Measurements from ENCODE around the gene RNF150. TPM values are rescaled to one million over a fixed set of nuclear protein-coding genes. Genes with fewer than 3 reads are reported as not detected.

The RNF150 gene
- total RNA-seq, 1 donor from 2014 or later, result 56.5 TPM

- Mint-ChIP-seq H3K4me3 (ENCODE audit: unreplicated experiment) (no peak overlapping the region), H3K27me3 (ENCODE audit: unreplicated experiment) (no peaks in the 10 kb centered on the region)
- no peak for DNase-seq (ENCODE audit: extremely low spot score, unreplicated experiment)
Measured at GRCh38 chr4:141009129-141009528, 124.1 kb downstream of the RNF150 start.

GRCh38 chr4:141006242-141006802 lies 126.9 kb downstream of the RNF150 start:
- TF ChIP-seq, protein P1, sequence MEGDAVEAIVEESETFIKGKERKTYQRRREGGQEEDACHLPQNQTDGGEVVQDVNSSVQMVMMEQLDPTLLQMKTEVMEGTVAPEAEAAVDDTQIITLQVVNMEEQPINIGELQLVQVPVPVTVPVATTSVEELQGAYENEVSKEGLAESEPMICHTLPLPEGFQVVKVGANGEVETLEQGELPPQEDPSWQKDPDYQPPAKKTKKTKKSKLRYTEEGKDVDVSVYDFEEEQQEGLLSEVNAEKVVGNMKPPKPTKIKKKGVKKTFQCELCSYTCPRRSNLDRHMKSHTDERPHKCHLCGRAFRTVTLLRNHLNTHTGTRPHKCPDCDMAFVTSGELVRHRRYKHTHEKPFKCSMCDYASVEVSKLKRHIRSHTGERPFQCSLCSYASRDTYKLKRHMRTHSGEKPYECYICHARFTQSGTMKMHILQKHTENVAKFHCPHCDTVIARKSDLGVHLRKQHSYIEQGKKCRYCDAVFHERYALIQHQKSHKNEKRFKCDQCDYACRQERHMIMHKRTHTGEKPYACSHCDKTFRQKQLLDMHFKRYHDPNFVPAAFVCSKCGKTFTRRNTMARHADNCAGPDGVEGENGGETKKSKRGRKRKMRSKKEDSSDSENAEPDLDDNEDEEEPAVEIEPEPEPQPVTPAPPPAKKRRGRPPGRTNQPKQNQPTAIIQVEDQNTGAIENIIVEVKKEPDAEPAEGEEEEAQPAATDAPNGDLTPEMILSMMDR (IDR thresholded peaks at IDR 0.05), result no peak
- Mint-ChIP-seq H3K9me3 (ENCODE audit: unreplicated experiment) (peaks cover 9% of the 10 kb centered on the region), H3K27ac (ENCODE audit: unreplicated experiment) (no peak overlapping the region), H3K36me3 (ENCODE audit: unreplicated experiment) (peaks cover 16% of the 10 kb centered on the region), H3K4me1 (ENCODE audit: unreplicated experiment) (peaks cover 26% of the 10 kb centered on the region), H3K27me3 (ENCODE audit: unreplicated experiment) (no peaks in the 10 kb centered on the region), H3K4me3 (ENCODE audit: unreplicated experiment) (no peak overlapping the region)
- no peak for DNase-seq (ENCODE audit: extremely low spot score, unreplicated experiment)

More at GRCh38 chr4:141009129-141009528, 124.1 kb downstream of the RNF150 start:
- Mint-ChIP-seq H3K4me1 (ENCODE audit: unreplicated experiment) (peaks cover 14% of the 10 kb centered on the region), H3K36me3 (ENCODE audit: unreplicated experiment) (peaks cover 23% of the 10 kb centered on the region), H3K27ac (ENCODE audit: unreplicated experiment) (no peak overlapping the region), H3K9me3 (ENCODE audit: unreplicated experiment) (peaks cover 9% of the 10 kb centered on the region)
- TF ChIP-seq, protein P1 (IDR thresholded peaks at IDR 0.05), result no peak

- Mint-ChIP-seq H3K27me3 (ENCODE audit: unreplicated experiment) (no peaks in the 10 kb centered on the region), H3K4me1 (ENCODE audit: unreplicated experiment) (peaks cover 20% of the 10 kb centered on the region), H3K9me3 (ENCODE audit: unreplicated experiment) (peaks cover 9% of the 10 kb centered on the region), H3K27ac (ENCODE audit: unreplicated experiment) (no peak overlapping the region), H3K4me3 (ENCODE audit: unreplicated experiment) (no peak overlapping the region), H3K36me3 (ENCODE audit: unreplicated experiment) (peaks cover 15% of the 10 kb centered on the region)
- DNase-seq (ENCODE audit: extremely low spot score, unreplicated experiment), result no peak
- TF ChIP-seq, protein P1 (IDR thresholded peaks at IDR 0.05), result no peak
Measured at GRCh38 chr4:141004823-141005222, 128.4 kb downstream of the RNF150 start.

DNA sequence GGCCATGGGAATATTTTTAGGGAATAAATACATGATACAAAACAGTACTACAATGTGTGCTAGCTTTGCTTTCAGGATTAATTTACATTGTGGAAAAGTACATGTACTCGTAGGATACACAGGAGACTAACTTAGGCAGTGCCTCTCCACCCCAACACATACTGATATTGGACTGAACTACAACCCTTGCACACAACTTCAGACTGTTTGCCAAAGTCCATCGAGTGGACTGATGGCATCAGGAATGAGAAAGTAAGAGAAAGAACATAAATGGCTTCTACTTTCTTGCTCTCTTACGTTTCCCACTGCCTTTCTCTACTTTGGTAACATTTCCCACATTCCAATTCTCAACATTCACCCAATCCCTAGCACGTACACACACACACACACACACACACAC lies 130.1 kb downstream of the RNF150 start:
- H3K36me3 Mint-ChIP-seq (ENCODE audit: unreplicated experiment), result peaks cover 12% of the 10 kb centered on the region
- no peak overlapping the region for H3K4me3 Mint-ChIP-seq (ENCODE audit: unreplicated experiment)
- DNase-seq (ENCODE audit: extremely low spot score, unreplicated experiment), result no peak
- H3K9me3 Mint-ChIP-seq (ENCODE audit: unreplicated experiment), result peaks cover 9% of the 10 kb centered on the region
- H3K27me3 Mint-ChIP-seq (ENCODE audit: unreplicated experiment), result no peaks in the 10 kb centered on the region
- TF ChIP-seq, protein P1 (IDR thresholded peaks at IDR 0.05), result no peak
- H3K4me1 Mint-ChIP-seq (ENCODE audit: unreplicated experiment), result peaks cover 22% of the 10 kb centered on the region
- peak overlapping the region; percentile 29 for H3K27ac Mint-ChIP-seq (ENCODE audit: unreplicated experiment)

GRCh38 chr4:141002323-141002805 lies 130.9 kb downstream of the RNF150 start:
- DNase-seq (ENCODE audit: extremely low spot score, unreplicated experiment), result no peak
- peak overlapping the region; percentile 29 for H3K27ac Mint-ChIP-seq (ENCODE audit: unreplicated experiment)
- peaks cover 12% of the 10 kb centered on the region for H3K36me3 Mint-ChIP-seq (ENCODE audit: unreplicated experiment)
- no peak overlapping the region for H3K4me3 Mint-ChIP-seq (ENCODE audit: unreplicated experiment)
- TF ChIP-seq, protein P1 (IDR thresholded peaks at IDR 0.05), result no peak
- H3K4me1 Mint-ChIP-seq (ENCODE audit: unreplicated experiment), result peaks cover 25% of the 10 kb centered on the region
- peaks cover 9% of the 10 kb centered on the region for H3K9me3 Mint-ChIP-seq (ENCODE audit: unreplicated experiment)
- no peaks in the 10 kb centered on the region for H3K27me3 Mint-ChIP-seq (ENCODE audit: unreplicated experiment)

Measured in osteocyte (in vitro differentiated cells).